GM18951 (cell line): Measurements from ENCODE around the gene SLITRK6.
"Not testable (repeated sequence)": the region's sequence is repeated elsewhere in the genome, so short reads cannot be mapped to it uniquely, and the experiment has no call there.

Source experiments
- POLR2A ChIP-seq: IDR thresholded peaks from 4 replicates; pipeline ENCODE4 v1.6.1; 2011; ENCODE audit warnings: mild to moderate bottlenecking; ENCODE audit not compliant: insufficient read length, insufficient read depth; ENCODE audit errors: extremely low read depth
- in situ Hi-C: fragments of 300-500 bp; cut with MboI; formaldehyde crosslinking; loops from one replicate; pipeline ENCODE4 v1.12.0; 2022; ENCODE audit warnings: low sequenced_read_pairs, mixed read lengths, inconsistent platforms; ENCODE audit not compliant: unreplicated experiment

The SLITRK6 gene

GRCh38 chr13:85797311-85797710, 1.9 kb downstream of the SLITRK6 start:
- TF ChIP-seq POLR2A, result no peak
- in situ Hi-C loops, result no loop called here

GRCh38 chr13:85785205-85785604, 14.0 kb downstream of the SLITRK6 start:
- in situ Hi-C loops, result no loop called here
- no peak for TF ChIP-seq POLR2A

GRCh38 chr13:85772367-85772766, 26.9 kb downstream of the SLITRK6 start:
- in situ Hi-C loops, result no loop called here
- TF ChIP-seq POLR2A, result no peak

GRCh38 chr13:85771856-85772255, 27.4 kb downstream of the SLITRK6 start:
- no peak for TF ChIP-seq POLR2A
- in situ Hi-C loops, result no loop called here

GRCh38 chr13:85768946-85769345, 30.3 kb downstream of the SLITRK6 start:
- in situ Hi-C loops, result no loop called here
- TF ChIP-seq POLR2A, result no peak

GRCh38 chr13:85755123-85755522, 44.1 kb downstream of the SLITRK6 start:
- in situ Hi-C loops, result no loop called here
- TF ChIP-seq POLR2A, result no peak

- in situ Hi-C loops, result not testable (repeated sequence)
Measured at GRCh38 chr13:85743201-85743770, 55.9 kb downstream of the SLITRK6 start.
